Daoy (cell line): ENCODE data around the gene PPIP5K2. TPM values are rescaled to one million over a fixed set of nuclear protein-coding genes. Genes with fewer than 3 reads are reported as not detected.
"Not testable (repeated sequence)": the region's sequence is repeated elsewhere in the genome, so short reads cannot be mapped to it uniquely, and the experiment has no call there.

Experiments
- DNase-seq: peaks from one replicate; pipeline ENCODE4 v3.0.0-alpha.2; 2015; ENCODE audit warnings: low read depth
- total RNA-seq: library from RNA; depleted of rRNA; stranded (reverse); fragments of >200 nt; shearing (Covaris generic); gene quantifications from 2 replicates; pipeline ENCODE4 v1.2.3, GENCODE V29; 2014; rRNA removed

The PPIP5K2 gene
- total RNA-seq: 60.3 and 61.8 TPM in 2 replicates

GRCh38 chr5:103119765-103120606 lies at the start of gene PPIP5K2, which contains the start of gene GIN1:
PPIP5K2 (plus strand) TSS chr5:103120301; CDS start chr5:103129590, 9,289 bp downstream.
GIN1 (minus strand) TSS chr5:103120138; CDS start chr5:103108707, 11,431 bp downstream.
- DNase-seq: peak; percentile 98

- DNase-seq: not testable (repeated sequence)
Observed at GRCh38 chr5:103073500-103073899, 46.6 kb upstream of the PPIP5K2 start.

- no peak for DNase-seq
Observed at GRCh38 chr5:103075442-103075841, 44.7 kb upstream of the PPIP5K2 start.

- DNase-seq: no peak
Observed at GRCh38 chr5:103079796-103080195, 40.3 kb upstream of the PPIP5K2 start.

- DNase-seq: no peak
Observed at GRCh38 chr5:103086547-103086946, 33.6 kb upstream of the PPIP5K2 start.

- no peak for DNase-seq
Observed at GRCh38 chr5:103089272-103089671, 30.8 kb upstream of the PPIP5K2 start.

GRCh38 chr5:103090791-103091190 lies 29.3 kb upstream of the PPIP5K2 start:
- DNase-seq: no peak

GRCh38 chr5:103092676-103093075 lies 27.4 kb upstream of the PPIP5K2 start:
- DNase-seq: no peak

GRCh38 chr5:103093727-103094126 lies 26.4 kb upstream of the PPIP5K2 start:
- DNase-seq: no peak

GRCh38 chr5:103094737-103095136 lies 25.4 kb upstream of the PPIP5K2 start:
- DNase-seq: no peak

GRCh38 chr5:103098993-103099392 lies 21.1 kb upstream of the PPIP5K2 start:
- no peak for DNase-seq

- DNase-seq: no peak
Observed at GRCh38 chr5:103101079-103101750, 18.9 kb upstream of the PPIP5K2 start.

GRCh38 chr5:103102234-103102633 lies 17.9 kb upstream of the PPIP5K2 start:
- no peak for DNase-seq

- no peak for DNase-seq
Observed at GRCh38 chr5:103108086-103108485, 12.0 kb upstream of the PPIP5K2 start.

- no peak for DNase-seq
Observed at GRCh38 chr5:103109277-103109676, 10.8 kb upstream of the PPIP5K2 start.

GRCh38 chr5:103110403-103110802 lies 9.7 kb upstream of the PPIP5K2 start:
- no peak for DNase-seq

GRCh38 chr5:103111468-103111867 lies 8.6 kb upstream of the PPIP5K2 start:
- DNase-seq: no peak

GRCh38 chr5:103112910-103113309 lies 7.2 kb upstream of the PPIP5K2 start:
- DNase-seq: no peak

- peak; percentile 49 for DNase-seq
Observed at GRCh38 chr5:103114440-103114839, 5.7 kb upstream of the PPIP5K2 start.

- DNase-seq: no peak
Observed at GRCh38 chr5:103117471-103117991, 2.6 kb upstream of the PPIP5K2 start.

GRCh38 chr5:103119070-103119764 lies 884 bp upstream of the PPIP5K2 start:
- no peak for DNase-seq

- peak; percentile 12 for DNase-seq
Observed at GRCh38 chr5:103120607-103121200, 603 bp downstream of the PPIP5K2 start.
